GM19025 (cell line): ENCODE data around the gene ATP5F1D.

ENCODE experiments used
- ATAC-seq: cut with Tn5 transposase; IDR thresholded peaks from one replicate; pipeline ENCODE4 v1.9.1; 2021; ENCODE audit warnings: mild to moderate bottlenecking, low read depth, moderate library complexity; ENCODE audit not compliant: unreplicated experiment

ATP5F1D gene

GRCh38 chr19:1290196-1290702 is 48.7 kb downstream of the ATP5F1D start:
- no peak for ATAC-seq

- ATAC-seq, result no peak
Observed at GRCh38 chr19:1290703-1291651, 49.4 kb downstream of the ATP5F1D start.

GRCh38 chr19:1291761-1292418 is 50.3 kb downstream of the ATP5F1D start:
- ATAC-seq, result no peak

GRCh38 chr19:1292419-1293151 is 51.0 kb downstream of the ATP5F1D start:
- ATAC-seq, result no peak

GRCh38 chr19:1293782-1294604 is 52.4 kb downstream of the ATP5F1D start:
- no peak for ATAC-seq
